Posterior cingulate gyrus (tissue), 11 donors: ENCODE measurements around the gene TMEM38A.
"Not testable (repeated sequence)": the region's sequence is repeated elsewhere in the genome, so short reads cannot be mapped to it uniquely, and the experiment has no call there.

Experiments
- DNase-seq, 10 donors: peaks; one replicate each; pipeline versions ENCODE4 v3.0.0 to v3.0.0-alpha.2; 2020 to 2021; ENCODE audit warnings: mixed read lengths in 3 of 10
- intact Hi-C: fragments of 100-400 bp; cut with DNase I; formaldehyde crosslinking; loops from one replicate; pipeline ENCODE4 v1.15.1; 2023

TMEM38A gene

GRCh38 chr19:16735650-16736266 is 74.8 kb downstream of the TMEM38A start:
- intact Hi-C loops, DNase-seq: not testable (repeated sequence)

GRCh38 chr19:16736709-16737108 is 75.8 kb downstream of the TMEM38A start:
- intact Hi-C loops: no loop called here
- DNase-seq: no peak

- no peak for DNase-seq
- intact Hi-C loops: no loop called here
These were observed 77.0 kb downstream of the TMEM38A start for GRCh38 chr19:16737911-16738310.

- DNase-seq: no peak
- intact Hi-C loops: no loop called here
These were observed 78.6 kb downstream of the TMEM38A start for GRCh38 chr19:16739546-16739945.
